Measurements from ENCODE around the gene PMVK. TPM values are rescaled to one million over a fixed set of nuclear protein-coding genes. Genes with fewer than 3 reads are reported as not detected.

PMVK gene
- total RNA-seq, 1 experiment from 2014 or later: 26.8 TPM

DNA sequence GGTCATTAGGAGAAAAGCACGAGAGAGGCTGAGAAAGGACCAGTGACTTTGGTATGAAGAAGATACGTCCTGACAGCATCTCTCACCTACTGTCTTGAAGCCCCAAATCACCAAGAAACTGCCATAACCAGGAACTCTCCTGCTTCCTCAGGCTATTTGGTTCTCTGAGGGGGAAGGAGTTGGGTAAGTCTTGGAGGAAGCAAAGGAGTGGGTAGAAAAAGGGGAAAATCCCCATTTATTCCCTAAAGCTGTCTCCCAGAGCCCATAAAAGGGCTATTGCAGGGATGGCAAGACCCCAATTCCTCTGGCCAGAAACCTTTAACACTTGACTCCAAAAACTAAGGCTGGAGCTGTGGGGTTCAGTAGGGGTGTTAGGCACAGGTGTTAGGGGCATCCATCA, 21.5 kb upstream of the PMVK start:
- ChIA-PET POLR2A (interaction anchor here (4.6 kb wide), 1 partner anchor 14 kb away, joined by 66 read pairs; the partner anchor contains the start of genes CKS1B and SHC1), CTCF (interaction anchor here (1.2 kb wide), 1 partner anchor 60 kb away, joined by 3 read pairs; no protein-coding TSS in a partner anchor)
- TF ChIP-seq ETV6 (CRISPR knock-in tag; IDR thresholded peaks at IDR 0.05): no peak
- TF ChIP-seq SMAD4 (CRISPR knock-in tag; IDR thresholded peaks at IDR 0.05): no peak
- no peak for TF ChIP-seq NR3C1 (CRISPR knock-in tag; conservative IDR thresholded peaks at IDR 0.05; ENCODE audit: low read depth)
- TF ChIP-seq, protein P1, sequence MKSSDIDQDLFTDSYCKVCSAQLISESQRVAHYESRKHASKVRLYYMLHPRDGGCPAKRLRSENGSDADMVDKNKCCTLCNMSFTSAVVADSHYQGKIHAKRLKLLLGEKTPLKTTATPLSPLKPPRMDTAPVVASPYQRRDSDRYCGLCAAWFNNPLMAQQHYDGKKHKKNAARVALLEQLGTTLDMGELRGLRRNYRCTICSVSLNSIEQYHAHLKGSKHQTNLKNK (CRISPR knock-in tag; IDR thresholded peaks at IDR 0.05): no peak
- TF ChIP-seq ZBTB21 (CRISPR knock-in tag; IDR thresholded peaks at IDR 0.05; ENCODE audit: borderline replicate concordance): no peak
- TF ChIP-seq, protein P2, sequence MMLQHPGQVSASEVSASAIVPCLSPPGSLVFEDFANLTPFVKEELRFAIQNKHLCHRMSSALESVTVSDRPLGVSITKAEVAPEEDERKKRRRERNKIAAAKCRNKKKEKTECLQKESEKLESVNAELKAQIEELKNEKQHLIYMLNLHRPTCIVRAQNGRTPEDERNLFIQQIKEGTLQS (CRISPR knock-in tag; conservative IDR thresholded peaks at IDR 0.05): no peak
- no peak for TF ChIP-seq CBFB (CRISPR knock-in tag; IDR thresholded peaks at IDR 0.05; ENCODE audit: low read depth)
- TF ChIP-seq, protein P3, sequence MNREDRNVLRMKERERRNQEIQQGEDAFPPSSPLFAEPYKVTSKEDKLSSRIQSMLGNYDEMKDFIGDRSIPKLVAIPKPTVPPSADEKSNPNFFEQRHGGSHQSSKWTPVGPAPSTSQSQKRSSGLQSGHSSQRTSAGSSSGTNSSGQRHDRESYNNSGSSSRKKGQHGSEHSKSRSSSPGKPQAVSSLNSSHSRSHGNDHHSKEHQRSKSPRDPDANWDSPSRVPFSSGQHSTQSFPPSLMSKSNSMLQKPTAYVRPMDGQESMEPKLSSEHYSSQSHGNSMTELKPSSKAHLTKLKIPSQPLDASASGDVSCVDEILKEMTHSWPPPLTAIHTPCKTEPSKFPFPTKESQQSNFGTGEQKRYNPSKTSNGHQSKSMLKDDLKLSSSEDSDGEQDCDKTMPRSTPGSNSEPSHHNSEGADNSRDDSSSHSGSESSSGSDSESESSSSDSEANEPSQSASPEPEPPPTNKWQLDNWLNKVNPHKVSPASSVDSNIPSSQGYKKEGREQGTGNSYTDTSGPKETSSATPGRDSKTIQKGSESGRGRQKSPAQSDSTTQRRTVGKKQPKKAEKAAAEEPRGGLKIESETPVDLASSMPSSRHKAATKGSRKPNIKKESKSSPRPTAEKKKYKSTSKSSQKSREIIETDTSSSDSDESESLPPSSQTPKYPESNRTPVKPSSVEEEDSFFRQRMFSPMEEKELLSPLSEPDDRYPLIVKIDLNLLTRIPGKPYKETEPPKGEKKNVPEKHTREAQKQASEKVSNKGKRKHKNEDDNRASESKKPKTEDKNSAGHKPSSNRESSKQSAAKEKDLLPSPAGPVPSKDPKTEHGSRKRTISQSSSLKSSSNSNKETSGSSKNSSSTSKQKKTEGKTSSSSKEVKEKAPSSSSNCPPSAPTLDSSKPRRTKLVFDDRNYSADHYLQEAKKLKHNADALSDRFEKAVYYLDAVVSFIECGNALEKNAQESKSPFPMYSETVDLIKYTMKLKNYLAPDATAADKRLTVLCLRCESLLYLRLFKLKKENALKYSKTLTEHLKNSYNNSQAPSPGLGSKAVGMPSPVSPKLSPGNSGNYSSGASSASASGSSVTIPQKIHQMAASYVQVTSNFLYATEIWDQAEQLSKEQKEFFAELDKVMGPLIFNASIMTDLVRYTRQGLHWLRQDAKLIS (CRISPR knock-in tag; IDR thresholded peaks at IDR 0.05; ENCODE audit: borderline replicate concordance): no peak
- TF ChIP-seq, protein P4, sequence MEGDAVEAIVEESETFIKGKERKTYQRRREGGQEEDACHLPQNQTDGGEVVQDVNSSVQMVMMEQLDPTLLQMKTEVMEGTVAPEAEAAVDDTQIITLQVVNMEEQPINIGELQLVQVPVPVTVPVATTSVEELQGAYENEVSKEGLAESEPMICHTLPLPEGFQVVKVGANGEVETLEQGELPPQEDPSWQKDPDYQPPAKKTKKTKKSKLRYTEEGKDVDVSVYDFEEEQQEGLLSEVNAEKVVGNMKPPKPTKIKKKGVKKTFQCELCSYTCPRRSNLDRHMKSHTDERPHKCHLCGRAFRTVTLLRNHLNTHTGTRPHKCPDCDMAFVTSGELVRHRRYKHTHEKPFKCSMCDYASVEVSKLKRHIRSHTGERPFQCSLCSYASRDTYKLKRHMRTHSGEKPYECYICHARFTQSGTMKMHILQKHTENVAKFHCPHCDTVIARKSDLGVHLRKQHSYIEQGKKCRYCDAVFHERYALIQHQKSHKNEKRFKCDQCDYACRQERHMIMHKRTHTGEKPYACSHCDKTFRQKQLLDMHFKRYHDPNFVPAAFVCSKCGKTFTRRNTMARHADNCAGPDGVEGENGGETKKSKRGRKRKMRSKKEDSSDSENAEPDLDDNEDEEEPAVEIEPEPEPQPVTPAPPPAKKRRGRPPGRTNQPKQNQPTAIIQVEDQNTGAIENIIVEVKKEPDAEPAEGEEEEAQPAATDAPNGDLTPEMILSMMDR (IDR thresholded peaks at IDR 0.05): no peak
- TF ChIP-seq JUN (CRISPR knock-in tag; IDR thresholded peaks at IDR 0.05): no peak
- TF ChIP-seq, protein P5, sequence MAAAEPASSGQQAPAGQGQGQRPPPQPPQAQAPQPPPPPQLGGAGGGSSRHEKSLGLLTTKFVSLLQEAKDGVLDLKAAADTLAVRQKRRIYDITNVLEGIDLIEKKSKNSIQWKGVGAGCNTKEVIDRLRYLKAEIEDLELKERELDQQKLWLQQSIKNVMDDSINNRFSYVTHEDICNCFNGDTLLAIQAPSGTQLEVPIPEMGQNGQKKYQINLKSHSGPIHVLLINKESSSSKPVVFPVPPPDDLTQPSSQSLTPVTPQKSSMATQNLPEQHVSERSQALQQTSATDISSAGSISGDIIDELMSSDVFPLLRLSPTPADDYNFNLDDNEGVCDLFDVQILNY (CRISPR knock-in tag; IDR thresholded peaks at IDR 0.05): no peak
- no peak for TF ChIP-seq PRRX2 (CRISPR knock-in tag; IDR thresholded peaks at IDR 0.05)
- TF ChIP-seq, protein P6, sequence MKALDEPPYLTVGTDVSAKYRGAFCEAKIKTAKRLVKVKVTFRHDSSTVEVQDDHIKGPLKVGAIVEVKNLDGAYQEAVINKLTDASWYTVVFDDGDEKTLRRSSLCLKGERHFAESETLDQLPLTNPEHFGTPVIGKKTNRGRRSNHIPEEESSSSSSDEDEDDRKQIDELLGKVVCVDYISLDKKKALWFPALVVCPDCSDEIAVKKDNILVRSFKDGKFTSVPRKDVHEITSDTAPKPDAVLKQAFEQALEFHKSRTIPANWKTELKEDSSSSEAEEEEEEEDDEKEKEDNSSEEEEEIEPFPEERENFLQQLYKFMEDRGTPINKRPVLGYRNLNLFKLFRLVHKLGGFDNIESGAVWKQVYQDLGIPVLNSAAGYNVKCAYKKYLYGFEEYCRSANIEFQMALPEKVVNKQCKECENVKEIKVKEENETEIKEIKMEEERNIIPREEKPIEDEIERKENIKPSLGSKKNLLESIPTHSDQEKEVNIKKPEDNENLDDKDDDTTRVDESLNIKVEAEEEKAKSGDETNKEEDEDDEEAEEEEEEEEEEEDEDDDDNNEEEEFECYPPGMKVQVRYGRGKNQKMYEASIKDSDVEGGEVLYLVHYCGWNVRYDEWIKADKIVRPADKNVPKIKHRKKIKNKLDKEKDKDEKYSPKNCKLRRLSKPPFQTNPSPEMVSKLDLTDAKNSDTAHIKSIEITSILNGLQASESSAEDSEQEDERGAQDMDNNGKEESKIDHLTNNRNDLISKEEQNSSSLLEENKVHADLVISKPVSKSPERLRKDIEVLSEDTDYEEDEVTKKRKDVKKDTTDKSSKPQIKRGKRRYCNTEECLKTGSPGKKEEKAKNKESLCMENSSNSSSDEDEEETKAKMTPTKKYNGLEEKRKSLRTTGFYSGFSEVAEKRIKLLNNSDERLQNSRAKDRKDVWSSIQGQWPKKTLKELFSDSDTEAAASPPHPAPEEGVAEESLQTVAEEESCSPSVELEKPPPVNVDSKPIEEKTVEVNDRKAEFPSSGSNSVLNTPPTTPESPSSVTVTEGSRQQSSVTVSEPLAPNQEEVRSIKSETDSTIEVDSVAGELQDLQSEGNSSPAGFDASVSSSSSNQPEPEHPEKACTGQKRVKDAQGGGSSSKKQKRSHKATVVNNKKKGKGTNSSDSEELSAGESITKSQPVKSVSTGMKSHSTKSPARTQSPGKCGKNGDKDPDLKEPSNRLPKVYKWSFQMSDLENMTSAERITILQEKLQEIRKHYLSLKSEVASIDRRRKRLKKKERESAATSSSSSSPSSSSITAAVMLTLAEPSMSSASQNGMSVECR (CRISPR knock-in tag; IDR thresholded peaks at IDR 0.05; ENCODE audit: borderline replicate concordance): no peak
- no peak for TF ChIP-seq RELA (CRISPR knock-in tag; IDR thresholded peaks at IDR 0.05; ENCODE audit: borderline replicate concordance)
- TF ChIP-seq JAZF1 (CRISPR knock-in tag; IDR thresholded peaks at IDR 0.05): no peak
- no peak for TF ChIP-seq GTF2I (CRISPR knock-in tag; conservative IDR thresholded peaks at IDR 0.05)
- TF ChIP-seq SOX15 (CRISPR knock-in tag; IDR thresholded peaks at IDR 0.05): no peak
- DNase-seq (ENCODE audit: low spot score) (no peak), ATAC-seq (no peak)
- H3K4me1 Mint-ChIP-seq: peaks cover 60% of the 10 kb centered on the region
- H3K36me3 Mint-ChIP-seq: peaks cover 15% of the 10 kb centered on the region
- no peaks in the 10 kb centered on the region for H3K27me3 Mint-ChIP-seq (ENCODE audit: low read depth)
- H3K27ac Mint-ChIP-seq: no peak overlapping the region
- H3K9me3 Mint-ChIP-seq: no peaks in the 10 kb centered on the region
- H3K4me3 Mint-ChIP-seq: no peak overlapping the region
